Activated T-cell treated with anti-CD3 and anti-CD28 coated beads, Interleukin-2, amount 50 U/mL, for 48 hours (primary cell): Measurements from ENCODE around the gene CRMP1.
"Not testable (repeated sequence)": the region's sequence is repeated elsewhere in the genome, so short reads cannot be mapped to it uniquely, and the experiment has no call there.

ENCODE experiments used
- DNase-seq, 2 experiments: peaks; one replicate each; pipeline ENCODE4 v3.0.0-alpha.2; 2020

CRMP1 gene

DNA sequence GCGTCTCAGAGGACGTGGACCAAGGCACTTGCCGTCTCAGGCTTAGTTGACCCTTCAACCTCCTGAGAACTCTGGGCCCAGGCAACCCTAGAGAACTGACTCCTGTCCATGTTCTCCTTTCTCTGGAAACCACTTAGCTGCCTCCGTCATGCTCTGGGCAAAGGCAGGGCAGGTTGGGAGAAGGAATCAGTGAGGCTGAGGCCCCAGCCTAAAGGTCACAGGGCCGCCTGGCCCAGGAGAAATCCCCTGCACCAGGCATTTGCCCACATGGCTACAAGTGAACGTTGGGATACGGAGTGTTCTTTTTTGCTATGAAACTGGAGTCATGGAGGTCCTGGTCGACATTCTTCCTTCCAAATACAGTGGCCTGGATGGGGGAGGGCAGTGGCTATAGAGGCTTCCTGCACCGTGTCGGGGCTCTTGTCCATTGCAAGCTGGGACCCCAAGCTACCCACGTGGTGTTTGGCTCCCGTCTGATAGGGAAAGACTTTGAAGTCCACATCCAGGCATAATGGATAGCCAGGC is 76.0 kb downstream of the CRMP1 start:
- no peak for DNase-seq

- DNase-seq, result no peak
Observed at GRCh38 chr4:5816101-5816500, 76.8 kb downstream of the CRMP1 start.

DNA sequence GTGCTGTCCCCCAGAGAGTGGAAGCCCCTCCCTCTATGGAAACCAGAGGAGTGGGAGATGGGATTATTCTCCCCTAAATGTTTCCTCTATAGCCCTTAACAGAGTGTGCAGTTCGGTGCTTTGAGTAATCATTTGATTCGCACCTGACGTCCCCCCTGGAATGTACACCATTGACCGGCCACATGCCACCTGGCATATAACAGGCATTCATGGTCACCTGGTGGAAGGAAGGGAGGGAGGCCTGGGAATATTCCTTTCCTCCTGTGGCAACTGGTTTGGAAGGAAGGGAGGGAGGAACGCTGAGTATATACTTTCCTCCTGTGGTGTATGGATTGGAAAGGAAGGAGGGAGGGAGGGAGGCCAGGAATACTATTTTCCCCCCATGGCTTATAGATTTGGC is 77.2 kb downstream of the CRMP1 start:
- no peak for DNase-seq

- DNase-seq, result no peak
Observed at GRCh38 chr4:5814421-5814820, 78.5 kb downstream of the CRMP1 start.

GRCh38 chr4:5813882-5814255 is 79.0 kb downstream of the CRMP1 start:
- no peak for DNase-seq

DNA sequence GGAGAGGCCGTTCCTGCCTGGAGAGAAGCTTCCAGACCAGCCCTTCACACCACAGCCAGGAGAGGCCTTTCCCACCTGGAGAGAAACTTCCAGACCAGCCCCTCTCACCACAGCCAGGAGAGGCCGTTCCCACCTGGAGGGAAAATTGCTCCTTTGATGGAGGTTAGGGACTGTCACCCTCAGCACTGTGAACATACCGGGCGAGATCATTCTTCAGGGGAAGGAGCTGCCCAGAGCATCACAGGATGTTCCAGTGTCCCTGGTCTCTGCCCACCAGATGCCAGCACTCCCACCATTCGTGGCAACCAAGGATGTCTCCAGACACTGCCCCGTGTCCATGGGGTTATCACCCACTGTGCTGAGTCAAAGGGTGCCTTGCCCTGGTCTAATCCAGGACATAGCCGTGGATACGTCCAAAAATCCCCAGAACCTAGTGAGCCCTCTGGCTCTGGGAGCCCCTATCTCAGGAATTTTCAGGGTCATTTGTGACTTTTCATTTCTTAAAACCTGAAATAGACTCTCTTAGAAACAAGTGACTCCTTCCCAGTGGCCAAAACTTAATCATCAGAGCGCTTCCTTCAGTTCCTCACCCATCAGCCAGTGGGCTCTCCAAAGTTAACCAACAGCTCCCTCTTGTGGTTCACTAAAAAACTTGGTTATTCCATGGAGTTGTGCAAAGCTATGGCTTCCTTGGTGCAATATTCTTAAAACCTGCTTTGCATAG is 80.2 kb downstream of the CRMP1 start:
- no peak for DNase-seq

DNA sequence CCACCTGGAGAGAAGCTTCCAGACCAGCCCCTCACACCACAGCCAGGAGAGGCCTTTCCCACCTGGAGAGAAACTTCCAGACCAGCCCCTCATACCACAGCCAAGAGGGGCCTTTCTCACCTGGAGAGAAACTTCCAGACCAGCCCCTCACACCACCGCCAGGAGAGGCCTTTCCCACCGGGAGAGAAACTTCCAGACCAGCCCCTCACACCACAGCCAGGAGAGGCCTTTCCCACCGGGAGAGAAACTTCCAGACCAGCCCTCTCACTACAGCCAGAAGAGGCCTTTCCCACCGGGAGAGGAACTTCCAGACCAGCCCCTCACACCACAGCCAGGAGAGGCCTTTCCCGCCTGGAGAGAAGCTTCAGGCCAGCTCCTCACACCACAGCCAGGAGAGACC is 80.8 kb downstream of the CRMP1 start:
- DNase-seq, result not testable (repeated sequence)

DNA sequence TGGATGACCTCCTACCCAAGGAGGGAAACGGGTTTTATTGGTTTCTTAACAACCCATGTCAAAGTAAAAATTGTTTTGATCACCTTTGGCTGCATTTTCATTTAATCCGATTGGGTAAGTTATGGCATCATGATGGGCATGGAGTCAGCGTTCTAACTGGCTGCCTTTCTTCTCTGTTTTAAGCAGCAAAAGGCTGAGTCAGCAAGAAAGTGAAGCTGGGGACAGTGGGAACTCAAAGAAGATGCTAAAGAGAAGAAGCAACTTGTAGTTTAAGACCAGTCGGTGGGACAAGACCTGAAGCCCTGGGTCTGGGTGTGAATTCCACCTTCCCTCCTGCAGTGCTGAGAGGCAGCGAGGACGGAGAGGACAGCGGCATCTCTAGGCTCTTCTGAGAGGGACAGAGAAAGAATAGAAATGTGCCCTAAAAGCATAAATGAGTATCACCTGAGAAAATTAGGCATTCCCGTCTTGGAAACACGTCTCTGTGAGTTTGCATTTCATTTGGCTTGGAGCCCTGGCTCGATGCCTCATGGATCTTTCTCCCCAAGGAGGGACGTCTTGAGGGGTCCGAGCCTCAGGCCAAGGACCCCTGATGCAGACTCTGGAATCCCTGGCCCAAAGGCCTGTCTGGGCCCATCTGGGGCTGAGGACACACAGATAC is 82.0 kb downstream of the CRMP1 start:
- no peak for DNase-seq

DNA sequence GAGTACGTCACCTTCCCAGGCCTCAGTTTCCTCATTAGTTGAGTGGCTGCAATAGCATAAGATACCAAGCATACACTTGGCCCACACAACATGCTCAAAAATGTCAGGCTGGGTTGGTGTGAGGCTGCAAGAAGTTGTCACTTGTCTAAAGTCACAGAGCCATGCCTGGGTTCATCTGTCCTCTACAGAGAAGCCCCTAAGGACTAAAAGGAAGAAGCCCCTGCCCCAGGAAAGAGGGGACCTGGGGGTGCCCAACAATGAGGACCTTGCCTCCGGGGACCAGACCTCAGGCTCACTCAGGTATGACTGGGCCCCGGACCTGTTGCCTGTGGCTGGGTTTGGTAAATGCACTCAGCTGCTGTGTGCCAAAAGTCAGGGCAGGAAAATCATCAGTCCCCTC is 82.7 kb downstream of the CRMP1 start:
- DNase-seq, result no peak

DNA sequence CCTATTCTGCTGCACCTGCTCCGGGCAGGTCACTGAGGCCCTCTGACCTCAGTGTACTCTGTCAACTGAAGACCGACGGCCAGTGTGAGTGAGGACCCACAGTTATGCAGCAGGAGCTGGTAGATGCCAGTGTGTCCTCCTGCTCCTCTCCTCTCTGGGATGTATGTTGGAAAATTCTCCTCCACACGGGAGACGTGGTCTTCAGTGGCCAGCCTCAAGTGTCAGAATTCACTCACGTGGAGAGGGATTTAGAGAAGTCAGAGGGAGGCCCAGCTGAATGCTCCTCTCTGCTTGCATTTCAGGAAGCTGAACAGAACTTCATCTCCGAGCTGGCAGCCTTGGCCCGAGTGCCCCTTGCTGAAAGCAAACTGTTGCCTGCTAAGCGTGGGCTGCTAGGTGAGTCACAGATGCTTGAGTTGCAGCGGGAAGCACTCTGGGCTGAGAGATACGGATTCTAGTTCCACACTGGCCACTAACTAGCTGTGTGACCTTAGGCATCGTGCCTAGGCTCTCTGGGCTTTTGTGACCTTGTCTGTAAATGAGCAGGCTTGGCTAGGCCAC is 83.6 kb downstream of the CRMP1 start:
- DNase-seq, result no peak

DNA sequence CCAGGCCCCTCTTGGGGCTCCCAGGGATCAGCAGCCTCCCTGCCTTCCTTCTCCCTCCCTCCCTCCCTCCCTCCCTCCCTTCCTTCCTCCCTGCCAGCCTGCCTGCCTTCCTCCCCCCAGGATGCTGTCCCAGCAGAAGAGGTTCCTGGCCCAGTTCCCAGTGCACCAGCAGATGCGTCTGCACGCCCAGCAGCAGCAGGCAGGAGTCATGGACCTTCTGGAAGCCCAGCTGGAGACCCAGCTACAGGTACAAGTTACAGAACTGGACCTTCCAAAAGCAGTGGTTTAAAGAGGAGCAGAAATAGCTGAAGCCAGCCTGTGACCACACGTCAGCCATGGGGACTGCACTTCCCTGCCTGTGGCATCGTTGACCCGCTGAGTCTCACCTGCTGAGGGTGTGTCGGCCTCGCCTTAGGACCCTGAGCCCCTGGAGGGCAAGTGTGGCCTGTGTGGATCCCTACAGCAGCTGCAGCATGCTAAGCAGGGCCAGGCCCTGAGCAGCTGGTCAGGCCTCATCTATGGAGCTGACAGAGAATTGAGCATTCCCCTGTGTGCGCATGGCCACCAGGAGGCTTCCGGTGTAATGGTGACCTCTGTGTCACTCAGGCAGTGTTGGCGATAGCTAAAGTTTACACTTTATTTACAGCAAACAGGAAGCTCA is 84.7 kb downstream of the CRMP1 start:
- no peak for DNase-seq

DNA sequence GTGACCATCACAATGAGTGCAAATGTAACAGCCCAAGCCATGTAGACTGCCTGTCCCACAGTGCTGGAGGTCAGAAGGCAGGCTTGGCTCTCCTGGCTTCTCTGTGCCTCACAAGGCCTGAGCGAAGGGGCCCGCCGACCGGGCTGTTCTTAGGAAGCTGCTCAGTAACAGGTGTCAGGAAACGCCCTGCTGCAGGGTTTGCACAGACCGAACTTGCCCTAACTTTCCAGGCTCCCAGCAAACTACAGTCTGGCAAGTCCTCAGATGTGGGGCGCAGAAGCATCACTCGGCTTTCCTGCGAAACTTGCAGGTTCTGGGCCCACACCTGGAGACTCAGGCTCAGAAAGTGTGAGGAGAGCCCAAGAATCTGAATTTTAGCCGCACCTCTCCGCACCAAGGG is 87.6 kb downstream of the CRMP1 start:
- no peak for DNase-seq

DNA sequence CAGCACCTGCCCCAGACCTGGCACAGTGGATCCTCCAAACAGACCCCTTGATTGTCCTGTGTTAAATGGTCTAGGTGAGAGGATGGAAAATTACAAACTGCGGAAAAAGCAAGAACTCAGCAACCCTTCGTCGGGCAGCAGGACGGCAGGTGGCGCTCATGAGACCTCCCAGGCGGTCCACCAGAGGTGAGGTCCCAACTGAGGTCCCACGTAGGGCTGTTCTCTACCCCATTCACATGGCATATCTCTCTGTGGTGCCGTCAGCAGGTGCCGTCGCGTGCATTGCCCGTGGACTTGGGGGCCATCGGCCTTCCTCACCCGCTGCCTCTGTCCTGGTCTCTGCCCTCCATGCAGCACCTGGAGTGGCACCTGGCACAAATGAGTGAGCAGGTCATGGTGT is 88.2 kb downstream of the CRMP1 start:
- no peak for DNase-seq

DNA sequence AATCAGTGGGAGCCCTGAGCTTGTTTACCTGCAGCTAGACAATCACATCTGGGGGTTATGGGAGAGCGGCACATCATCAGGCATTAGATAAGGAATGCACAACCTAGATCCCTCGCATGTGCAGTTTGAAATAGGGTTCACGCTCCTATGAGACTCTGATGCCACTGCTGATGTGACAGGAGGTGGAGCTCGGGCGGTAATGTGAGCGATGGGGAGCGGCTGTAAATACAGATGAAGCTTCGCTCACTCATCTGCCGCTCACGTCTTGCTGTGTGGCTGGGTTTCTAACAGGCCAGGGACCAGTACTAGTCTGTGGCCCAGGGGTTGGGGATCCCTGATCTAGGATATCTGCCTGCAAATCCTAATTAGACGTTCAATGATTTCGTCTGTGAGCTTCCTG is 90.3 kb downstream of the CRMP1 start:
- DNase-seq, result no peak

GRCh38 chr4:5801696-5802095 is 91.2 kb downstream of the CRMP1 start:
- DNase-seq, result no peak

- no peak for DNase-seq
Observed at GRCh38 chr4:5800496-5800895, 92.4 kb downstream of the CRMP1 start.

- no peak for DNase-seq
Observed at GRCh38 chr4:5799406-5799805, 93.5 kb downstream of the CRMP1 start.

DNA sequence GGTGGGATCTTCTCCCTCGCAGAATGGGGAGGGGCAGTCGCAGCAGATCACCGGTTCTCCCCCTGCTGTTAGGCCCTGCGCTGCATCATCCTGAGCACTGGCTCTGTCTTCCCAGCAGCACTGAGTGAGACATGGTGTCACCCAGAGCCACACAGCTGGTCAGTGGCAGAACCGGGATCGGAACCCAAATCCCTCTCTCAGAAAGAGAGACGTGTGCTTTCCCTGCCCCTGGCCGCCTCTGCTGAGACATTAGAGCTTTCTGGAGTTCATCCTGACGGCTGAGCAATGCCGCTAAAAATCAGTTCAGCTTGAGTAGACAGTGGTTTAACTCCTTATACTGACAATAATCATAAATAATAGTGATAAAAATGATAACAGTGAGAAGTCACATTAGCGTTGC is 93.9 kb downstream of the CRMP1 start:
- DNase-seq, result no peak

- no peak for DNase-seq
Observed at GRCh38 chr4:5798462-5798861, 94.4 kb downstream of the CRMP1 start.

DNA sequence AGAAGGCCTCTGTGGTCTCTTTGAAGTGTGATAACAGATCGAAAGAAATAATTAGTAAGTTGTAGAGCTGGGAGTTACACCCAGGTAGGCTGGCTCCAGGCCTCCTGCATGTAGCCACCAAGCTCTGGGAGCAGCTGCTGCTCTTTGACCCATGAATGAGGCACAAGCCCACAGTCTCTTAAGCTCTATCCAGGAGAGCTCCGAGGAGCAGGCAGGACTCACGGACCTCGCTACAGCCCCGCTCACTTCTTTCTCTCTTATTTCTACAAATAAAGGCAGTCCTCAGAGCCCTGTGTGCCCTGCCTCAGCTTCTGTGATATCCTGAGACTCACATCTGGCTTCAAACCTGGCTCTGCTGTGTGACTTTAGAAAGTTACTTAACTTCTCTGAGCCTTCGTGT is 95.0 kb downstream of the CRMP1 start:
- DNase-seq, result no peak

GRCh38 chr4:5796976-5797375 is 95.9 kb downstream of the CRMP1 start:
- no peak for DNase-seq

- DNase-seq, result no peak
Observed at GRCh38 chr4:5795580-5795979, 97.3 kb downstream of the CRMP1 start.

DNA sequence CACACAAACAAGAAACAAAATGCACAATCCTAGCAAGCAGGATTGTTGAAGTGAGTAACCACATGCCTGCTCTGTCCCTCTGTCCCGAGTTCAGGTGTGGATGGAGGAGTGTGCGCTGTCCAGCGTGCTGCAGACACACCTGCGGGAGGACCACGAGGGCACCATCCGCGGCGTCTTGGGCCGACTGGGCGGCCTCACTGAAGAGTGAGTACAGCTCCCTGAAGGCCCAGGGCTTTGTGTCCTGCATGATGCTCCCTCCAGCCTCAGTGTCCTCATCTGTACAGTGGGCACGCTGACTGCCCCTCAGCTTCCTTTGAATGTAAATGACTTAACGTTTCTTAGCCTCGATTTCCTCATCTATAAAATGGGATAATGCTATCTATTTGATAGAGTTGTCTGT is 99.4 kb downstream of the CRMP1 start:
- no peak for DNase-seq

DNA sequence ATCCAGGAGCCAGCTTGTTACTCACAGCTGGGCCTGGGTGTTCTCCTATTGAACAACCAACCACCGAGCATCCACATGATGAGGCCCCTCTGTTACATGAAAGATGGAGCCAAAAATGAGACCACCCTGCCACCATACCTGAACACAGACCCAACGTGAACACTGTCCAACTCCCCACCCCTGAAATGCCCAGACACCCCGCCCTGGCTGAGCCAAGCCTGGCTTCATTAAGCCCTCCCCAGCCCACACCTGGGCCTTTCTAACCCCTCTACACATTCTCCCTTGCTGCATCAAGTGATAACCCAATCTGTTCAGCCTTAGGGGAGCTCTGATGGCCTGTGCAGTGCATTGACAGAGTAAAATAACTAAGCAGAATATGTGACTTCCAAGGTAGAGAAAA is 101.2 kb downstream of the CRMP1 start:
- no peak for DNase-seq
